DOHH2 (cell line): ENCODE data around the gene NPEPPS.

Source experiments
- EZH2phosphoT487 ChIP-seq: fragments of 200-600 bp; sonication (generic); IDR thresholded peaks from 2 replicates; pipeline ENCODE4 v1.6.1; 2017; ENCODE audit warnings: borderline replicate concordance, mild to moderate bottlenecking, antibody characterized with exemption, low read length, moderate library complexity, mixed read lengths
- TF ChIP-seq, protein P1 (sequence below): fragments of 200-600 bp; sonication (generic); IDR thresholded peaks from one replicate; pipeline ENCODE4 v1.5.1; 2014; ENCODE audit warnings: antibody characterized with exemption, mild to moderate bottlenecking, low read depth, low read length; ENCODE audit not compliant: poor library complexity, severe bottlenecking

DNA sequence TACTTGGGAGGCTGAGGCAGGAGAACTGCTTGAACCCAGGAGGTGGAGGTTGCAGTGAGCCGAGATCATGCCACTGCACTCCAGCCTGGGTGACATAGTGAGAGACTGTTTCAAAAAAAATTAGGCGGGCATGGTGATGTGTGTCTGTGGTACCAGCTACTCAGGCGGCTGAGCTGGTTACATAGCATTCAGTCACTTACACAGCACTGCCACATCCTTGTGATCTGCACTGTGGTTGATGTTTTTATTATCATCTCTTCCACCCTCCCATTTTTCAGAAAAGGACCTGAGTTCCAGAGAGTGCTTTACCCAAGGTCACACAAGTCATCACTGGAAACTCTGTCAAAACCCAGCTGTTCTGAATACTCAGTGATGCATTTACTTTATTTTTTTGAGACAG is 104.0 kb downstream of the NPEPPS start:
- TF ChIP-seq, protein P1, sequence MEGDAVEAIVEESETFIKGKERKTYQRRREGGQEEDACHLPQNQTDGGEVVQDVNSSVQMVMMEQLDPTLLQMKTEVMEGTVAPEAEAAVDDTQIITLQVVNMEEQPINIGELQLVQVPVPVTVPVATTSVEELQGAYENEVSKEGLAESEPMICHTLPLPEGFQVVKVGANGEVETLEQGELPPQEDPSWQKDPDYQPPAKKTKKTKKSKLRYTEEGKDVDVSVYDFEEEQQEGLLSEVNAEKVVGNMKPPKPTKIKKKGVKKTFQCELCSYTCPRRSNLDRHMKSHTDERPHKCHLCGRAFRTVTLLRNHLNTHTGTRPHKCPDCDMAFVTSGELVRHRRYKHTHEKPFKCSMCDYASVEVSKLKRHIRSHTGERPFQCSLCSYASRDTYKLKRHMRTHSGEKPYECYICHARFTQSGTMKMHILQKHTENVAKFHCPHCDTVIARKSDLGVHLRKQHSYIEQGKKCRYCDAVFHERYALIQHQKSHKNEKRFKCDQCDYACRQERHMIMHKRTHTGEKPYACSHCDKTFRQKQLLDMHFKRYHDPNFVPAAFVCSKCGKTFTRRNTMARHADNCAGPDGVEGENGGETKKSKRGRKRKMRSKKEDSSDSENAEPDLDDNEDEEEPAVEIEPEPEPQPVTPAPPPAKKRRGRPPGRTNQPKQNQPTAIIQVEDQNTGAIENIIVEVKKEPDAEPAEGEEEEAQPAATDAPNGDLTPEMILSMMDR, result no peak
- no peak for TF ChIP-seq EZH2phosphoT487
